ENCODE measurements around the gene SRPRB.

SRPRB gene

GRCh38 chr3:133856316-133856715 is 50.7 kb downstream of the SRPRB start:
- H3K36me3 ChIP-seq (replicated peaks; ENCODE audit: low read depth, low read length) = no peaks in the 10 kb centered on the region
- H3K27ac ChIP-seq (ENCODE audit: low read length) = no peak overlapping the region
- H2AFZ ChIP-seq (ENCODE audit: low read depth, low read length) = no peak overlapping the region
- no peaks in the 10 kb centered on the region for H3K27me3 ChIP-seq (ENCODE audit: low read depth, low read length)
- H3K9me3 ChIP-seq (ENCODE audit: insufficient read depth, low read length) = no peaks in the 10 kb centered on the region
- no peaks in the 10 kb centered on the region for H4K20me1 ChIP-seq (ENCODE audit: insufficient read depth, low read length)
- H3K9ac ChIP-seq (ENCODE audit: low read length) = no peak overlapping the region
- no peaks in the 10 kb centered on the region for H3K79me2 ChIP-seq (ENCODE audit: low read length)
- no peak overlapping the region for H3K4me3 ChIP-seq (ENCODE audit: low read length)
- no peak overlapping the region for H3K4me2 ChIP-seq (ENCODE audit: low read length)
- TF ChIP-seq EZH2phosphoT487 (IDR thresholded peaks at IDR 0.05; ENCODE audit: low read depth) (no peak), CTCF (IDR thresholded peaks at IDR 0.05; ENCODE audit: low read depth, low read length) (no peak)
- H3K4me1 ChIP-seq (ENCODE audit: low read length) = peaks cover 2% of the 10 kb centered on the region; the same call in 1 of the 2 replicates

- Histone ChIP-seq H3K9me3 (ENCODE audit: insufficient read depth, low read length) (no peaks in the 10 kb centered on the region), H4K20me1 (ENCODE audit: insufficient read depth, low read length) (no peaks in the 10 kb centered on the region), H3K27ac (ENCODE audit: low read length) (no peak overlapping the region), H3K4me1 (ENCODE audit: low read length) (no peaks in the 10 kb centered on the region), H2AFZ (ENCODE audit: low read depth, low read length) (no peak overlapping the region), H3K79me2 (ENCODE audit: low read length) (no peaks in the 10 kb centered on the region), H3K9ac (ENCODE audit: low read length) (no peak overlapping the region), H3K4me3 (ENCODE audit: low read length) (no peak overlapping the region), H3K4me2 (ENCODE audit: low read length) (no peak overlapping the region), H3K36me3 (replicated peaks; ENCODE audit: low read depth, low read length) (no peaks in the 10 kb centered on the region), H3K27me3 (ENCODE audit: low read depth, low read length) (no peaks in the 10 kb centered on the region)
- TF ChIP-seq CTCF (IDR thresholded peaks at IDR 0.05; ENCODE audit: low read depth, low read length) = no peak
- no peak for TF ChIP-seq EZH2phosphoT487 (IDR thresholded peaks at IDR 0.05; ENCODE audit: low read depth)
These were observed 52.2 kb downstream of the SRPRB start for GRCh38 chr3:133857767-133858166.

GRCh38 chr3:133859381-133860234 is 54.0 kb downstream of the SRPRB start:
- H3K27me3 ChIP-seq (ENCODE audit: low read depth, low read length) = no peaks in the 10 kb centered on the region
- H4K20me1 ChIP-seq (ENCODE audit: insufficient read depth, low read length) = no peaks in the 10 kb centered on the region
- no peak overlapping the region for H2AFZ ChIP-seq (ENCODE audit: low read depth, low read length)
- H3K4me3 ChIP-seq (ENCODE audit: low read length) = no peak overlapping the region
- no peaks in the 10 kb centered on the region for H3K9me3 ChIP-seq (ENCODE audit: insufficient read depth, low read length)
- H3K4me1 ChIP-seq (ENCODE audit: low read length) = no peaks in the 10 kb centered on the region
- no peak overlapping the region for H3K27ac ChIP-seq (ENCODE audit: low read length)
- TF ChIP-seq CTCF (IDR thresholded peaks at IDR 0.05; ENCODE audit: low read depth, low read length) (no peak), EZH2phosphoT487 (IDR thresholded peaks at IDR 0.05; ENCODE audit: low read depth) (no peak)
- H3K36me3 ChIP-seq (replicated peaks; ENCODE audit: low read depth, low read length) = no peaks in the 10 kb centered on the region
- no peak overlapping the region for H3K4me2 ChIP-seq (ENCODE audit: low read length)
- H3K9ac ChIP-seq (ENCODE audit: low read length) = no peak overlapping the region
- H3K79me2 ChIP-seq (ENCODE audit: low read length) = no peaks in the 10 kb centered on the region

GRCh38 chr3:133860519-133860918 is 54.9 kb downstream of the SRPRB start:
- no peak for TF ChIP-seq EZH2phosphoT487 (IDR thresholded peaks at IDR 0.05; ENCODE audit: low read depth)
- no peak for TF ChIP-seq CTCF (IDR thresholded peaks at IDR 0.05; ENCODE audit: low read depth, low read length)
- H3K36me3 ChIP-seq (replicated peaks; ENCODE audit: low read depth, low read length) = no peaks in the 10 kb centered on the region
- no peaks in the 10 kb centered on the region for H3K4me1 ChIP-seq (ENCODE audit: low read length)
- H4K20me1 ChIP-seq (ENCODE audit: insufficient read depth, low read length) = no peaks in the 10 kb centered on the region
- H3K9me3 ChIP-seq (ENCODE audit: insufficient read depth, low read length) = no peaks in the 10 kb centered on the region
- no peaks in the 10 kb centered on the region for H3K27me3 ChIP-seq (ENCODE audit: low read depth, low read length)
- no peak overlapping the region for H2AFZ ChIP-seq (ENCODE audit: low read depth, low read length)
- no peak overlapping the region for H3K4me2 ChIP-seq (ENCODE audit: low read length)
- H3K27ac ChIP-seq (ENCODE audit: low read length) = no peak overlapping the region
- no peak overlapping the region for H3K9ac ChIP-seq (ENCODE audit: low read length)
- no peak overlapping the region for H3K4me3 ChIP-seq (ENCODE audit: low read length)
- H3K79me2 ChIP-seq (ENCODE audit: low read length) = no peaks in the 10 kb centered on the region

All from OCI-LY3 (cell line).